Measurements from ENCODE around the gene ABCA4. TPM values are rescaled to one million over a fixed set of nuclear protein-coding genes. Genes with fewer than 3 reads are reported as not detected.

ABCA4 gene
- total and polyA plus RNA-seq, 2 donors (not counting 3 experiments of a cell fraction or from before 2014, with no cell fraction given): 2.3 to 4.9 TPM

- Histone ChIP-seq H3K4me1 (ENCODE audit: control insufficient read depth, extremely low read depth, insufficient read depth, low read length) (peaks cover 10% of the 10 kb centered on the region), H3K9ac (replicated peaks; ENCODE audit: extremely low read depth, insufficient read depth, low read length) (no peak overlapping the region), H3K9me3 (replicated peaks; ENCODE audit: control insufficient read depth, insufficient read depth, low read length) (no peaks in the 10 kb centered on the region), H2AFZ (ENCODE audit: low read depth, low read length) (no peak overlapping the region), H3K27ac (ENCODE audit: insufficient read depth, low read depth, low read length) (no peak overlapping the region), H3K27me3 (ENCODE audit: control insufficient read depth in 2 of 2, insufficient read depth in 2 of 2, low read length in 2 of 2) (no peaks in the 10 kb centered on the region), H3K4me2 (ENCODE audit: insufficient read depth, low read length) (no peak overlapping the region), H3K4me3 (replicated peaks in 1 of 3; ENCODE audit: insufficient read depth in 1 of 3, low read depth in 1 of 3, low read length in 3 of 3) (no peak overlapping the region), H3K9me1 (replicated peaks; ENCODE audit: control insufficient read depth, extremely low read depth, insufficient read depth, low read length) (no peaks in the 10 kb centered on the region), H4K20me1 (replicated peaks; ENCODE audit: control insufficient read depth, extremely low read depth, insufficient read depth, low read length) (no peaks in the 10 kb centered on the region), H3K36me3 (ENCODE audit: control insufficient read depth in 2 of 2, extremely low read depth in 1 of 2, insufficient read depth in 2 of 2, low read length in 2 of 2) (no peaks in the 10 kb centered on the region), H3K79me2 (ENCODE audit: control insufficient read depth, insufficient read depth, low read length) (no peaks in the 10 kb centered on the region)
- ChIA-PET CTCF (interaction anchor here (1.5 to 2.9 kb wide), 2 partner anchors 16 to 280 kb away, joined by 6 to 9 read pairs; no protein-coding TSS in a partner anchor), POLR2A (no interaction called here)
- FAIRE-seq: no peak
- intact Hi-C loops (cut with micrococcal nuclease): no loop called here
- no TSS peak for BruUV-seq (replicated peaks)
- TF ChIP-seq GATA2 (IDR thresholded peaks at IDR 0.05; ENCODE audit: insufficient read depth, insufficient read length, low read depth, low read length) (no peak), MAX (IDR thresholded peaks at IDR 0.05; ENCODE audit: insufficient read depth, insufficient read length) (no peak), MYC (IDR thresholded peaks at IDR 0.05; ENCODE audit: low read depth, low read length) (no peak), POLR2AphosphoS5 (IDR thresholded peaks at IDR 0.05; ENCODE audit: insufficient read depth, low read depth, low read length) (no peak), EZH2 (IDR thresholded peaks at IDR 0.05; ENCODE audit: borderline replicate concordance, low read depth, low read length, severe bottlenecking) (no peak), JUN (IDR thresholded peaks at IDR 0.05; ENCODE audit: borderline replicate concordance, insufficient read depth, insufficient read length, low read depth) (no peak)
- dilution Hi-C loops (cut with MboI; ENCODE audit: extremely low pct_ligation_motif_present, low sequenced_read_pairs): no loop called here
- DNase-seq (ENCODE audit: low read depth, low spot score): no peak
Measured at GRCh38 chr1:94056171-94056570, 64.8 kb downstream of the ABCA4 start.

- Histone ChIP-seq H3K27me3 (ENCODE audit: control insufficient read depth in 2 of 2, insufficient read depth in 2 of 2, low read length in 2 of 2) (no peaks in the 10 kb centered on the region), H4K20me1 (replicated peaks; ENCODE audit: control insufficient read depth, extremely low read depth, insufficient read depth, low read length) (no peaks in the 10 kb centered on the region), H3K27ac (ENCODE audit: insufficient read depth, low read depth, low read length) (no peak overlapping the region), H2AFZ (ENCODE audit: low read depth, low read length) (no peak overlapping the region), H3K4me1 (ENCODE audit: control insufficient read depth, extremely low read depth, insufficient read depth, low read length) (peaks cover 7% of the 10 kb centered on the region), H3K9me1 (replicated peaks; ENCODE audit: control insufficient read depth, extremely low read depth, insufficient read depth, low read length) (no peaks in the 10 kb centered on the region), H3K4me3 (replicated peaks in 1 of 3; ENCODE audit: insufficient read depth in 1 of 3, low read depth in 1 of 3, low read length in 3 of 3) (no peak overlapping the region), H3K9me3 (replicated peaks; ENCODE audit: control insufficient read depth, insufficient read depth, low read length) (no peaks in the 10 kb centered on the region), H3K4me2 (ENCODE audit: insufficient read depth, low read length) (no peak overlapping the region), H3K79me2 (ENCODE audit: control insufficient read depth, insufficient read depth, low read length) (no peaks in the 10 kb centered on the region), H3K9ac (replicated peaks; ENCODE audit: extremely low read depth, insufficient read depth, low read length) (no peak overlapping the region), H3K36me3 (ENCODE audit: control insufficient read depth in 2 of 2, extremely low read depth in 1 of 2, insufficient read depth in 2 of 2, low read length in 2 of 2) (no peaks in the 10 kb centered on the region)
- BruUV-seq (replicated peaks): no TSS peak
- TF ChIP-seq CTCF (IDR thresholded peaks at IDR 0.05; ENCODE audit: extremely low read depth in 1 of 2, insufficient read depth in 1 of 2, low read depth in 1 of 2, low read length in 2 of 2) (no peak), GATA2 (IDR thresholded peaks at IDR 0.05; ENCODE audit: insufficient read depth, insufficient read length, low read depth, low read length) (no peak), MAX (IDR thresholded peaks at IDR 0.05; ENCODE audit: insufficient read depth, insufficient read length) (no peak), MYC (IDR thresholded peaks at IDR 0.05; ENCODE audit: low read depth, low read length) (no peak), FOS (IDR thresholded peaks at IDR 0.05; ENCODE audit: borderline replicate concordance, insufficient read depth, low read length) (no peak), POLR2AphosphoS5 (IDR thresholded peaks at IDR 0.05; ENCODE audit: insufficient read depth, low read depth, low read length) (no peak), EZH2 (IDR thresholded peaks at IDR 0.05; ENCODE audit: borderline replicate concordance, low read depth, low read length, severe bottlenecking) (no peak), JUN (IDR thresholded peaks at IDR 0.05; ENCODE audit: borderline replicate concordance, insufficient read depth, insufficient read length, low read depth) (no peak), POLR2A (IDR thresholded peaks at IDR 0.05; ENCODE audit: low read depth, low read length) (no peak)
- FAIRE-seq (no peak), DNase-seq (ENCODE audit: low read depth, low spot score) (no peak)
- dilution Hi-C loops (cut with MboI; ENCODE audit: extremely low pct_ligation_motif_present, low sequenced_read_pairs) (no loop called here), intact Hi-C loops (cut with micrococcal nuclease) (no loop called here)
- POLR2A ChIA-PET: no interaction called here
- CTCF ChIA-PET: interaction anchor here (1.1 to 2.9 kb wide), 5 partner anchors 11 to 280 kb away, joined by 3 to 9 read pairs (median 3); no protein-coding TSS in a partner anchor
Measured at GRCh38 chr1:94055459-94056122, 65.4 kb downstream of the ABCA4 start.

All from endothelial cell of umbilical vein (primary cell).